SHP77 treated with DMSO at 0.1 percent for 48 hours (cell line): ENCODE results near the gene FNDC3B.

Source experiments
- DNase-seq: peaks from one replicate; lab custom pipeline; 2025; lab: John Stamatoyannopoulos, UW

The FNDC3B gene

GRCh38 chr3:172263781-172264486 lies 224.6 kb downstream of the FNDC3B start:
- DNase-seq = no peak

DNA sequence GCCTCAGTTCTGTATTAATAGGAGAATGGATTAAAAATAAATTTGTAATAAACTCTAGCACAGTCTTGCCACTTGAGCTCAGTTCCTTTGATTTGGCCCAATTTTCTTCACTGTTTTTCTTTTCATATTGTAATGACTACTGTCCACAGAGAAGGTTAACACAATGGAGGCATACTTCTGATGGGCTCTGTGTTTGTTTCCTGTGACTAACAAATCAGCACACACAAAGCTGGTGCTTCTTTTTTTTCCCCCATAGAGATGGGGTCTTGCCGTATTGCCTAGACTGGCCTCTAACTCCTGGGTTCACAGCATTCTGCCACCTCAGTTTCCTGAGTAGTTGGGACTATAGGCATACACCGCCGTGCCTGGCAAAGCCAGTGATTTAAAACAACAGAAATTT lies 226.7 kb downstream of the FNDC3B start:
- DNase-seq = no peak

GRCh38 chr3:172268425-172268824 lies 229.0 kb downstream of the FNDC3B start:
- DNase-seq = no peak

DNA sequence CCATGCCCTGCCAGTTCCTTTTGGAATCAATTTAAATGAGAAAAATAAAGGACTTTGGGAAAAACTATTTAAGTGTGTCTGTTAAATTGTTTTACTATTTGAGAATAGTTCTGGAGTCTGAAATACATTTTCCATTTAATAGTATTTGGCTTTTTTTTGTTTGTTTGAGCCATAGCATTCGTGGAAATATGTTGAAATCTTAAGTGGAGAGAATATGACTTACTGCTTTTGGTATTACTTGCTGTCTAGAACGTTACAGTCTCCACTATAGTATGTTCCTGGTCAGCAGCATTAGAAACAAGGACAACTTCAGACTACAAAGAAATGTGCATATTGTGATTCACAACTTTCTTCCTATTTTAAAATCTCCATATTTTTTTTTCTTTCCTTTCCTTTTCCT lies 229.5 kb downstream of the FNDC3B start:
- no peak for DNase-seq

DNA sequence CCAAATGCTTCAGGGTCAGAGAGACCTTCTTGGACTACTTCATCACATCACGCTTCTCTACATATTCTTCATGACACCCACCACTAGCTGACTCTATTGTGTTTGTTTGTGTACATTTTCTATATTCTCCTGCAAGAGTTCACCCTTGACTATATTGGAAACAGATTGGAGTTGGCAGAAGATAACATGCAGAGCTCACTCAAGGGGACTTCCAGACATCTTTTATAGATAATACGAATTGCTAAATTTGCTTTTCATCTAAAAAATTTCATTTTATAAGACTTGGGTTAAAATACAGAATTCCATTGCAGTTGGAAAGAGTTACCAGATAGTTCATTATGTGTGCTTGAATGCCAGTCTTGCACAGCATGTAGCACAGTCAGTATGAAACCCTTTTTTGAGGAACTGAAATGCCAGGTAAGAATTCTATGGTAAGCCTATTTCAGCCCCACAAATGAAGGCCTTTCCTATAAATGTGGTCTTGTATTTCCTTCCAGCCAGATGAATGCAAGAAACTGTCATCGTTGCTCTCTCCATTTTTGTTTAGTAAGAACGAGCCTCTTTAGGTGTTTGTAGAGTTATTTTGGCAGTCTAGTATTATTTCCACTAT lies 231.3 kb downstream of the FNDC3B start:
- DNase-seq = no peak

GRCh38 chr3:172271386-172271976 lies 232.1 kb downstream of the FNDC3B start:
- DNase-seq = no peak

DNA sequence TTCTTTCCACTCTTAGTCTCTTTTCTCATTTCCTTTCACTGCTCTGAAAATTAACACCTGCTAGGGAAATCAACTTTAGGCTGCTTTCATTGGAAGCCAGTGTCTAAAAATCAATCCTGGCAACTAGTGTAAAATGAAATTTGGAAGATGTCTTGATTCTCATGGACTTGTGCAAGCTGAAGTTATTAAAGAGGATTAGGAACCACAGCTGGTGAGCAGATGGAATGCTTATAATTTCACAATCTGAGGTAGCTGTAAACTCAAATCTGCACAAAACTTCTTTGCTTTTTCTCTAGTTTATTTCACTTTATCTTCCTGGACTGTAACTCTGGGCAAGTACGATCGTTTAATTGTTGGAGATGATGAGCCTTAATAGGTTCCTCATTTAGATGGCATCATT lies 233.3 kb downstream of the FNDC3B start:
- no peak for DNase-seq

GRCh38 chr3:172273378-172273777 lies 234.0 kb downstream of the FNDC3B start:
- DNase-seq = no peak

- no peak for DNase-seq
These were observed 235.5 kb downstream of the FNDC3B start for GRCh38 chr3:172274906-172275305.

DNA sequence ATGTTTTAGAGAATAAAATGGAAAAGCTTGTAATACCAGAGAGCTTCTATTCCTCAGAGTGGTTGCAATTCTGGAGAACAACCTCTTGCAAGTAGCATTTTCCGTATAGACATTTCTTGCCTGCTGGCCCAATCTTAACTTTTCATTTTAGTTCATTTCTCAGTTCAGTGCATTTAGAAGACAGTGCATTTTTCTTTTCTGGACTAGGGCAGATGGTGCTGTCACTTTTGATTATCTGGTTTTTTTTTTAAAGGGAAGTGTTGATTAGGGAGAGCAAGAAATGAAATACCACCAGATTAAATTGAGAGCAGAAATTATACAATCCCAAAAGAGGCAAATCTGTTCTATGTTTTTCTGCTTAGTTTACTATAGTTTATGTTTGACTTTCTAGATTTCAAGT lies 236.2 kb downstream of the FNDC3B start:
- DNase-seq = no peak

DNA sequence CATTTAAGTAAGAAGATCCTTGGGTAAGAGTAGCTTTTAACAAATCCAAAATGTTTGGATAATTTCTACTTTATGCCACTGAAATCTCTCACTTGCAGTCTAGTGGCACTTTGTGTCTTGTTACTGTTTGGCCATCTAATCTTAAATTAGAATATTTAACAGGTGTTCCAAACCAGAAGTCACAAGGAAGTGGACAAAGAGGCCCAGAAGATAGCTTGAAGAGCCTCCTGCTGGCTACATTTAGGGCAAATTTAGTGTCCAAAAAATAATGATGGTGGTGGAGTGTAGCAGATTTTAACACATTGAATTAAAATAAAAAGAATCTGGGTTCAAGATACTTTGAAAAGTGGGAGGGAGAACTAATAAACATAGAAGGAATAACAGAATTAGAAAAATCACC lies 236.7 kb downstream of the FNDC3B start:
- no peak for DNase-seq

DNA sequence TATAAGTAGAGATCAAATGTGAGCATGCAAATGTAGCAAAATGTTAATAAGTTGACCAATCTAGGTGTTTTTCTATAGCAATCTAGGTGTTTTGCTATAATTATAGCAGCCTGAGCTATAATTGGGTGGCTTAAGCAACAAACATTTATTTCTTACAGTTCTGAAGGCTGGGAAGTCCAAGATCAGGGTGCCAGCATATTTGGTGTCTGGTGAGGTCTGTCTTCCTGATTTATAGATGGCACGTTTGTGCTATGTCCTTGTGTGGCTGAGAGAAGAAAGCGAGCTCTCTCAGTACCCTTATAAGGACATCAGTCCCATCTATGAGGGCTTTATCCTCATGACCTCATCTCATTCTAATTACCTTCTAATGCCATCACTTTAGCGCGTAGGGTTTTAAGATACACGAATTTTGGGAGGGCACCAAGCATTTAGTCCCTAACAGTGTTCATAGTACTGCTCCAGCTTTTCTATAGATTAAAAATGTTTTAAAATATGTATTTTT lies 237.8 kb downstream of the FNDC3B start:
- no peak for DNase-seq

- DNase-seq = no peak
These were observed 239.8 kb downstream of the FNDC3B start for GRCh38 chr3:172279191-172279640.

GRCh38 chr3:172279974-172280373 lies 240.6 kb downstream of the FNDC3B start:
- DNase-seq = no peak

DNA sequence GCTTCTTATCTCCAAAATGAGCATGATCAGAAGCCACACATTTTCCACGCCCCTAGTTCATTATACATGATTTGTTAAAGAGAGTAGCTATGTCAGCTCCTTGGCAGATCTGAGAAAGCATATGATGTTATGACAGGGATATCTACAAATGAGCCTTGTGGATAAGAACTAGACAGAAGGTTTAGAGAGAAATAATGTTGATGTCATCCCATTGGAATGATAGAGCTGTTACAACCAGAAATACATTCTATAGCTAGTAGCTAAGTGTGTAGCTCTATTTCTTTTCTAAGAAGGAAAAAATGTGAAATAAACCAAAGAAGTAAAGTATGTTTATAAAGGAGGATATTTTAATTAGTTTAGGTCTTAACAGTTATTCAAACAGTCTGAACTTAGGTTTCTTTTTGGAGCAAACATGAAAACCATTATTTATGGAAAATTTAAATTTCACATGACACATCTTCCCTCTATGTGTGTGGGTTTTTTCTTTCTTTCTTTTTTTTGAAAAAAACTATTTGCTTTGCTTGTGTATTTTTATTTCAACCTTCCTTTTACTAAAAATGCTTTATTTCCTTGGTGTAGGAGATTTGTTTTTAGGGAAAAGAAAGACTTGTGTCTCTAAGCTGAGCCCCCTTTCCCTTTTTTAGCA lies 241.2 kb downstream of the FNDC3B start:
- DNase-seq = no peak

DNA sequence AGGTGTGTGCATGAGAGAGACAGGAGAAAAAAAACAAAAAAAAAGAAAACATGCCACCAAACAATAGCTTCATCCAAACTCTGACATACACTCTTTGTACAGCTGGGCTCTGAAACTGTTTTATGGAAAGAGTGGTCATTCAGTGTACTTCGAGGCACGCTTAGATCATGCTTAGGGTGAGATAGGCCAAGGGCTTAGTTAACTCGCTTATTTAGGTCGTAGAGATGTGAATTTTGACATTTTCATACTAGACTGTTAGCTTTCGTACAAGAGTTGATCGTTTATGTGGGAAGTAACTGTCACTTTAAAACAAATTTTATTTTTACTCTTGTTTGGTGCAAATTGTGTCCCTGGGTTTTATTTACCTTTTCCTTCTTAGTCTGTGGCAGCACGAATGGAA lies 242.5 kb downstream of the FNDC3B start:
- no peak for DNase-seq

- DNase-seq = no peak
These were observed 243.5 kb downstream of the FNDC3B start for GRCh38 chr3:172282850-172283249.

- no peak for DNase-seq
These were observed 244.5 kb downstream of the FNDC3B start for GRCh38 chr3:172283841-172284357.

- DNase-seq = no peak
These were observed 246.5 kb downstream of the FNDC3B start for GRCh38 chr3:172285844-172286243.

GRCh38 chr3:172286548-172287148 lies 247.3 kb downstream of the FNDC3B start:
- no peak for DNase-seq

- no peak for DNase-seq
These were observed 248.6 kb downstream of the FNDC3B start for GRCh38 chr3:172287937-172288477.

DNA sequence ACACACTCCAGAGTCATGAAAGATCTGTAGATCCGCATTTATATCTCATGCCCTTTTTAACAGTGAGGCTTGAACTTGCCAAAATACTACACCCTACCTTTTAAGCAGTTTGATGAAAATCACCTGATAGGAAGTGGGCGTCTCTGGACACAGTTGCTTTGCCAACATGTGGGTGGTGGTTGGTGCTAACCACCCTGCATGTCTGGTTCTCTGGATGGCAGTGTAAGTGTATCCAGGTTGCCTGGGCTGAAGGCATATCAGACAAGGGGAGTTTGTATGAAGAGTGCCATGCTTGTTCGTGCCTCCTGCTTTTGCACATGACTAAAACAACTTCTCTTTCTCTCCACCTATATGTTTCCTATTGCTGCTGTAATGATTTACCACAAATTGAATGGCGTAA lies 249.3 kb downstream of the FNDC3B start:
- DNase-seq = no peak
